COR-L47 (cell line): ENCODE data around the gene TAF4B.

ENCODE experiments used
- DNase-seq: peaks from one replicate; lab custom pipeline; 2025; lab: John Stamatoyannopoulos, UW

Gene TAF4B

DNA sequence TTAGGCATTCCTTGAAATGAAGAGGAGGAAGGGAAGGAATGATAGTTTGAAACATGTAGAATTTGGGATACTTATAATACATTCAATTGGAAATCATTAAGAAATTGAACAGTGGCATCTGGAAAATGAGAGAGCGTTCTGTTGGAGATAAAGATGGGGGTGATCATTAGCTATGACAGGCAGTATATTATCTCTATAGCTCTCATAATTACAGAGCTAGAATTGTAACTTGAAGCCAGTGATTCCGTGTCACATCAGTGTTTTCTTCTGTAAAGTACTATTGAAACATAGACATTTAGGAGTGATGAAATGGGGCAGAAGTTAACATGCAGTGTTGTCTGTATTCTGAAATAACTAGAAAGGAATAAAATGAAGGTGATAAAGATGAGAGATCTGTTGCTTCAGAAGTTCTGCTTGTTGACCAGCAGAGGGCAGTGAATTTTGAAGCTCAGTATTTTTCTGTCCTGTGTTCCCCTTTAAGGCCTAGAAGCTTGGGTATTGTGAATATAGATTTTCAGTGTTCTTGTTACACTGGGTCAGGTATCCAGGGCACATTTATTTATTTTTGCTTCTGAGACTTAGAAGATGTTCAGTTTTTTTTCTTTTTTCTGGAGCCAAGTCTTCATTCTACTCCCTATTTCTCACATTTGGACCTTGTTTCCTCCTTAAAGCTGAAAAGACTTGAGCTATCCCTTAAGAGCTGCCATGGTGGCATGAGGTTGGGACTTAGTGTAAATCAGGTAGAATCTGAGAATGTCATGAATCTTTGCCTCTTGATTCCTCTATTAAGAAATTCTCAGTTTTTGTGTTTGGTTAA, 157.4 kb downstream of the TAF4B start:
- peak; percentile 47 for DNase-seq

DNA sequence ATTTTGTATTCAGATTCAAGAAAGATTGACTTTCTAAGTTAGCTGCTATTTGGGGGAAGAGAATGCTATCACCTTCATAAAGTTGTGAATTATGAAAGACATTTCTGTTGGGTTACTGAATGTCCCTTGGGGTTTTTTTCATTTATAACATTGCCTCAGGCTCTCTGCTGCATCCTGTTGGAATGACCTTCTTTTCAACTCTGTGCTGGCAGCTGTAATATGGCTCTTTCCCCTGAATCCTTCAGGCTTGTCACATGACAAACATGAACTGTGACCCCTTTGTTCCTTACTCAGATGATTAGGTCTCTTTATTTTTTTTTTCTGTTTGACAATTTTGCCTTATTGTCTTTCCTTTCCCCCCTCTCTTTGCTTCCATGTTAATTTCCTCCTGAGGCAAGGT, 159.8 kb downstream of the TAF4B start:
- peak; percentile 58 for DNase-seq

DNA sequence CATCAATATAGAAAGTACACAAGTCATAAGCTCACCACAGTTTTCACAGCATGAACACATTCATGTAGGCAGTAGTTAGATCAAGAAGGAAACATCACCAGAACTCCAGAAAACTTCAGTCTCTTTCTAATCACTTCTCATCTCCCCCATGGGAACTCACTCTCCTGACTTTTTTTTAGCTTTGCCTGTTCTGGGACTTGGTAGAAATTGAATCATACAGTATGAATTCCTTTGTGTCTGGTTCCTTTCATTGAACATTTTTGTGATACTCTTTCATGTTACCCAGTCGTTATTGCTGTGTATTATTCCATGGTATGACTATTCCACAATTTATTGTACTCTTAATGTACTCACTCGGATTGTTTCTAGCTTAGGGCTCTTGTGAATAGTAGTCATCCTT, 160.2 kb downstream of the TAF4B start:
- no peak for DNase-seq

DNA sequence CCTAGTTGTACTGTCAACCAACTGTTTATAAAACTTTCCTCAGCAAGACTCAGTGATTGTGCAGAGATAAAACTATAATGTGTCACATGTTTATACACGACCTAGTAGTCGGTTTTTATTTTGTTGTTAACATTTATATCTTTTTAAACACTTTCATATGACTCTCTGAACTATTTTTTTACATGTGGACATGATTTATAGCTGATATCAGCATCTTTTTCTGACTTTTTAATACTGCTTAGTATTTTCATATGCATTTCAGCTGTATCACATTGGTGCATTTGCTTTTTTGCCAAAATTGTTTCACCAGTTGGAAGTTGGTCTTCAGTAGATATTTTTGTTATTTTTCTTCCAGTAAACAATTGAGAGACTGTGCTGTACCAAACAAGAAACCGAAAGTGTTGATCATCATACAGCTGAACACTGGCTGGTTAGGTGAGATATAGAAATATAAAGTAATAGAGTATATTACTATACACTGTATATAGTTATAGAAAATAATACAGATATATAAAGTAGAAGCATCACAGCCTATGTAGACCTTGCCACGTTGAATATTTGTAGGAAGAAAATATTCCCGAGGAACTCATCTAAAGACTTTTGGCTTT, 167.9 kb downstream of the TAF4B start:
- DNase-seq = no peak

DNA sequence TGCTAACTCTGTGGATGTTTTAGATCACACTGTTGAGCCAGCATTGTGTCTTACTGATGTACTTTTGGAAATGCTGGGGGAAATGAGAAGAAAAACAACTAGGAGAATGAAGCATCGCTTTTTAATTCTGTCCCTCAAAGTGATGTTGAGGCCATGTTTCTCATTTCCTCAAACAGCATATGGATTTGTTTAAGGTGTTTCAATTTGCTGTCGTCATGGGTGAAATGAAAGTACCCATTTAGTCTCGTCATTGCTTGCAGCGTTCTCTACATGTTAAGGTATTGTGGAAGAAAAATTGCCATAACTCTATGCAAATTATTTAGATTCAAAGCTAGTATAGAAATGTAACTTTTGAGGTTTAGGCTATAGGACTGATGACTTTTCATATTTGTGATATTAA, 170.8 kb downstream of the TAF4B start:
- DNase-seq = no peak

DNA sequence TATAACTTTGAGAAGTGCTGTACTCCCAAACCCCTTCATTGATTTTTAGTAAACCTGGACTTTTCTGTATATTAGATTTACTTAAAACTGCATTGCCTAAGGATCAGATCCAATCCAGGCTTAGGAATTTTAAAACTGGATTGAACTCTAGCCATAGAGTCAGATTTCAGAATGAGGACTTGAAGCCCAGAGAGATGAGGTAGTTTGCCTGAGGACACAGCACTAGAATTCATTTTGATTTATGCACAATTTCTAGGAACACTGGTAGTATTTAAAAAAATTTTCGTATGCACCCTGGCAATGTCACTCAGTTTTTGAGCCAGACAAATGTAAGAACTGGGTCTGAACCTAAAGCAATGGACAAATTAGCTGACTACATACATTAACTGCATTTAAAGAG, 177.2 kb downstream of the TAF4B start:
- DNase-seq = no peak

DNA sequence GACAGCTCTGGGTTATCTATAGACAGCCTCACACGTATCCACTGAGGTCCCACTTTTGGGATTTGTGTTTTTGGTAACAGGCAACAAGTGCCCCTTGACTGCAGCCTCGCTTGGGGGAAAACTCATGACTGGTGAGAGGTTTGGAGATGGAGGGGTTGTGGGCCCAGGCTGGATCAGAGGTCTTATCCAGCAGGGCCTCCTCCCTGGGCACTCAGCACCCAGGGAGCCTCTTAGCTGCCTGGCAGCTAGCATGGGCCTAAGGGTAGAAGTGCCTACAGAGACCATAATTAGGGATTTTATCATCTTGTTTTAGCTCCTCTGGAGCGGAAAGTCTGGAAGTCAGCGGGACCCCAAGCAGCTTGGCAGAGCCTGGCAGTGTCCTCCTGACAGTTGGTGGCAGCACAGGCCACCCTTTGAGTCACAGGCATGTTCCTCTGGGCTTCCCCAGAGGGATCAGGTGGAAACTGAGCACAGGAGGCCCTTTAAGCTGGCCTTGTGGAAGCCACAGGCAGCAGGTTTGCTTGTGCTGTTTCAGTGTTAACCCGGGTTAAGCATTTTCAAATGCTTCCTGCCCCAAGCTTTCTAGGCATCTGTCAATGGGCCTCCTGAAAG, 179.1 kb downstream of the TAF4B start:
- peak; percentile 73 for DNase-seq

DNA sequence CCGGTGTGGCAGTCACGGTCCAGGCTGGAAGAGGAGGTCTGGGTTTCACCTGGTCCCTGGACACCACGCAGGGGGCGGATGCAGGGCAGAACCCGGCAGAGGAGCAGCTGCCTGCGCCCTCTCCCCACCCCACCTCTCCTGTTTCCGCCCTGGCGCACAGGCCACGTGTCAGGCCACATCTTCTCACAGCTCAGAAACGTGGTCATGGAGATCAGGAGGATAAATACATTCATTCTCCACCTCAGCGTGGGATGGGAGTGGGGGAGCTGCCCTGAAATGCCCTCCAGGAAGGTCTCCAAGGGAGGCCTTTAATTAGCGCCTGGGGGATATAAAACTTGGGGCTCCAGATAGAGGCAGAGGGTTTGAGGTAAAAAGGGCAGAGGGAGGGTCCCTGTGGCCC, 180.1 kb downstream of the TAF4B start:
- no peak for DNase-seq

DNA sequence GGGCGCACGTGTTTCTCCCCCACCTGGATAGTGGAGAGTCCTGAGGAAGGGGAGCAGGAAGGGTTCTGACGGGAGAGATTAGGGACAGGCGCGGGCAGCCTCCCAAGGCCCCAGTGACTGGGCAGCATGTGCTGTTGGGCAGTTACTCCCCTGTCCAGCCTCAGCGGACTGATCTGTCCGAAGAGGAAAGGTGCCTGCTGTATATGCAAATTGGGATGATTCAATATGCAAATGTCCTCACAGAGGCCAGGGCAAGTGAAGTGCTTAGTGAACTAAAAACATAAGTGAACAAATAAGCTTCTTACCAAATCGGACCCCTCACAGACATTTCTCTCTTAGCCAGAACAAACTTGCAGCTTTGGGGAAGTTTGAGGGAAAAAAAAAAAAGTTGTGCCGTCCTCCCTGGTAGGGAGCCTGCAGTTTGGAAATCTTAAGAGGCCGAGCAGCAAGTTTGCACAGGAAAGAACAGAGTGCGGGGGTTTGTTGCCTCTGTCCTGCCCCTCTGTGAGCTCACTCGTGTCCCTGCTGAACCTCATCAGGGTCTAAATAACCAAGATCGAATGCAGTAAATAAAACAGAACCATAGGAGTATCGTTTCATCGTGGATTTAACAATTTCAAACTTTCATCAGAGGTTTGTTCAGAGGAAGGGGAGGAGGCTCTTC, 180.7 kb downstream of the TAF4B start:
- no peak for DNase-seq

DNA sequence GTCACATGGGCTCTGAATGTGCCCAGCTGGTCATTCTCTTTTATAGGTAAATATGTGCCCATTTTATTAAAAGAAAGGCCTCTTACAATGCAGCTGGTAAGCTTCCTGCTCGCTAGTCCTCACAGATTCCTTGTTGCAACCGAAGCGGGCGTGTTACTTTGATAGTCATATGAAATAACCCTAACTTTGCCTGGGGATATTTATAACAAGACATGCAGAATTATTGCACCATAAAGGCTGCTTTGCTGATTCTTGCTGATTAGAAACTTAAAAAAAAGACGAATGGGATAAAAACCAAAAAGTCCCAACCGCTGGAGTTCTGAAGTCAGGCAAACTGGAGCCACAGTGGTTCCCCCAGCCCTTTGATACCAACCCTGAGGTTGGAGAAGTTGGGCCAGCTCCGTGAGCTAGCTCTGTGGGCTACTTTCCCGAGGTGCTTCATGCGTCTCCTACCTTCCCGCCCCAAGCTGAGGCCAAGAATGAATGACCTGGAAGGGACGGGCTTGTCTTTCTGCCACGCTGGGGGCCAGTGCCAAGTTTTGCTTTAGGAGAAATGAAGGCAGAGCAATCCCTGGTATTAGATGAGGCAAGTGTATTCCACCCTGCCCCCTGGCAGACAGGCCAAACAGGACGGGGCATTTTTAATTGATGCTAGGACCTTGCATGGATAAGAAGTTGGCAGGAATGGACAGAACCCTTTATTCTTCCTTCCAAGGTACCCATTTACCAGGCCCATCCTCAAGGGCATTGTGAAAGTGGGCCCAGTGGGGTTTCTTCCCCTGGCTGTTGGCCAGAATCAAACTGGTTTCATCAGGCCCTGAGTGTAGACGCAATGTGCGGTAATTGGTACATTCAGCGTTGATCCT, 181.7 kb downstream of the TAF4B start:
- DNase-seq = no peak

DNA sequence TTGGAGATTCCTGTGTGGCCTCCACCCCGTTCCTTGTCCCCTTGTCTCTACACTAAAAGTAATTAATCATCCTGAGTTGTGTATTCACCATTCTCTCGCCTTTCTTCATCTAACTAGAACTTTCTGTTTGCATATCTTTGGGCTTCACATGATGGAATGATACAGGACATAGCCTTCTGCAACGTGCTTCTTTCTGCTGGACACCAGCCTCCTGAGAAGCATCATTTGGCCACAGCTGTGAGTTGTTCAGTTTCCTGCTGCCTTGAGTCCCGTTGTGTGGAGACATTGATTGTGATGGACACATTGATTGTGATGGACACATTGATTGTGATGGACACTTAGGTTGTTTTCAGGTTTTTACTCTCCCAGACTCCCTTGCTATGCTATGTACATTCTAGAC, 182.8 kb downstream of the TAF4B start:
- DNase-seq = no peak

DNA sequence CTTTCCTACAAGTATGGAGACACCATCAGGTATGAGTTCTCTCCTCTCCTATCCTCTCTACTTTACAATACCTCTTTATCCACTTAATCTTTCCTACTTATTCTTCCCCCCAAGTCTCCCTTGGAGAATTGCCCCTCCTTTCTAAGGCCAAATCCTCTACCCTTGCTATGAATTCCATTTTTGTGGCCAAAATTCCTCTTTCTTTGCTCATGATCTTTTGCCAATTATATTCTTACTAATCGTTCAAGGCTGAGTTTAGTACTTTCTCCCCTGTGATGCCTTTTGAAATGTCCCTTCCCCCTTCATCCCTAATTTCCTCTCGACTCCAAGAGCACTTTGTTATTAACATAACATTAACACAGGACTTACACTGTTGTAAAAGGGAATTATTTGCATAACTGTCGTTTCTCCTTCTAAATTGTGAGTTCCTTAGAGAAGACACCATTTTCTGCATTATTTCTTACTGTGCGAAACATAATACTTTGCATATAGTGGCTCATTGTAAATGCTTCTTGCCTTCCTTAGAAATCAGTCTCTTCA, 188.7 kb downstream of the TAF4B start:
- DNase-seq = no peak

DNA sequence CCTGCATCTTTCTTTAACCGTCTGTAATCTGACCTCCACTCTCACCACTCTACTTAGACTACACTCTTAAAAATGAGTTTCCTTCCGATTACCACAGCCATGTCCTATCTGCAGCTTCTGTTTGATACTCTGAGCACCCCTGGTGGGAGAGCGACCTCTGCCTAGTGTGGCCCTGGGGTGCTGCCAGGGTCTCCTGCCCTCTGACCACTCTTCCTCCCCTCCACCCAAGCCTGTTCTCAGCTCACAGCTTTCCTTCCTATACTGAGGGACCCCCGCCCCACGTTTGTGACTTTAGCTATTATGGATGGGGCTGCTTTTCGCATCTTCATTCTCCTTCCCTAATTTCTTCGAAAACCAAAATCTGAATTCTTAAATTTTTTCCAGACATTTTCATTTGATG, 189.4 kb downstream of the TAF4B start:
- no peak for DNase-seq

DNA sequence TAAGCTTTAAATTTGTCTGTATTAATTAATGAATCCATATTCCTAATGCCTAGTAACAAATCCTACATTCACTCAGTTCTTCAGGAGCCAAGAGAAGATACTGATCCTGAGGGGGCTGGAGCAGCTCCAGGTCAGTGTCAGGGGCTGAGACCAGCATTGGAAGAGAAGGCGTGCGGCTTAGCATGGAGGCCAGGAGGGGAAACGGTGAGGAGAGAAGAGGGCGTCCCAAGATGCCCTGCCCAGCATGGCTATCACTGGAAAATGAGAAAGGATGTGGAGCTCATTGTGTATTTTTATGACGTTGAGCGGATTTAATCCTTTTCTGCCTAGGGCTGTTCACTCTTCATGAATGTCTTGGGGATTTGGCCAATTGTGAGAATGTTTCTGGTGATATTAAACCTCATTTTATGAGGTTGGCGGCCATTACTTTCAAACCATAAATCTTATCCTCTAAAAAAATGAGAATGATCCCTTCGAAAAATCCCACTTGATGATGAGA, 190.5 kb downstream of the TAF4B start:
- no peak for DNase-seq

DNA sequence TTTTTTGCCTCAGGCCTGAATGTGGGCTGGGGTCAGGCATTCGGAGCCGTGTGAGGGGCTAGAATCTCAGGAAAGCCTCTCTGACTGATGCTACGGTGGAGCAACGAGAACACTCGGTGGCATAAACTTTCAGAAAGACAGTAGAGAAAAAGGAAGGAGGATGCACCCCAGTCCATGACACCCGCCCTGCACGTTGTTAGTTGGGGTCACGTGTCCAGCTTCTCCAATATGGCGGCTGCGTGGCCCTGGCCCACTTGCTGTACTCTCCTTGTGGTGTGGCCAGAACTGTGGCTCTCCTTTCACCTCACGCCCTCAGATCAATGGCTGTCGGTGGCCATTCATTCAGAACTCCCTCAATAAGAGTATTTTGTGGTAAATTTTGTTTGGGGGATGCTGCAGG, 190.9 kb downstream of the TAF4B start:
- no peak for DNase-seq

DNA sequence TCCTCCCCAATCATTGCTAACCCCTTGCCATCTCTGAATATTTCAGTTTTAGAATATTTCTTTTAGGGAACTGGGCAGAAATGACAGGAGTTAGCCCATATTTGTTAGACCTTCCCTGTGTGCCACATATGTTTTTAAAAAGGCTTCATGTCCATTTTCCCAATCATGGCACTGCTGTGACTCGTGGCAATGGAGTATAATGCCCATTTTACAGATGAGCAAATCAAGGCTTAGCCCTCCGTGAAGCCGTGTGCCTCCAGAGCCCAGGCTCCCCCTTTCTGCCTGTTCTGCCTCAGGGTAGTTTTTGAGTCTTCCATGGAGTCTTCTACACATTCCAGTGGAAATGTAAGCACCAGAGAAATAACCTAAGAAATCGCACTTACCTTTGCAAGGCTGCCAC, 192.0 kb downstream of the TAF4B start:
- DNase-seq = no peak

DNA sequence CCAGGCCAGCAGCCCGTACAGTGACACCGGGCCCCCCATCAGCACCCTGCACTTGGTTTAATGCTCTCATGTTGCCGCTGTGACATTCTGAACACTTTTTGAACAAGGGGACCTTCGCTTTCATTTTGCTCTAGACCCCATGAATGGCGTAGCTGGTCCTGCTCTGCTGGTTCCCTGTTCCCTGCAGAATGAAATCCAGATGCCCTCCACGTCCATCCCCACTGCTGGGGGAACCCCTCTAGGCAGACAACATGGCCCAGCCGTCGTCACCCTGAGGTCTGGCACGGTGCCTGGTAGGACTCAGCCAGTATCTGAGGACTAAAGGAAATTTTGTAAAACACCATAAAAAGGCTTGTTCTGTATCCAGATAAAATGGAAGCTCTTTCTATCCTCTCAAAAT, 193.5 kb downstream of the TAF4B start:
- no peak for DNase-seq

DNA sequence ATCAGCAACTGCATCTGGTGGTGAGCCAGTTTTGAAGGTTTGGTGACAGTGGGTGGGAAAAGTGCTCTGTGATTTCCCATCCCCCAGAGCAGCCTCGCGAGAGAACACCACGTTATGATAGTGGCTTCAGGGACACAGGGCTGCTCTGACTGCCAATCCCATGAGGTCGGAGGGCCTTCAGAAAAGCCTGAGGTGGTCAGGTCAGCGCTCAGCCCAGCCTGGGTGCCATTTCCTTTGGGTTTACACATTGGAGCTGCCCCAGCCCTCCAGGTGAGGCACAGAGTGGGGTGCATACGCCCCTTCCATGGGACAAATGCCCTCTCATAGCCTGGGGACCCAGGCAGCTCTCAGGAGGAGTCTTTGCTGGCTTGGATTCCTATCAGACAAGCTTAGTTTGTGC, 195.3 kb downstream of the TAF4B start:
- no peak for DNase-seq

DNA sequence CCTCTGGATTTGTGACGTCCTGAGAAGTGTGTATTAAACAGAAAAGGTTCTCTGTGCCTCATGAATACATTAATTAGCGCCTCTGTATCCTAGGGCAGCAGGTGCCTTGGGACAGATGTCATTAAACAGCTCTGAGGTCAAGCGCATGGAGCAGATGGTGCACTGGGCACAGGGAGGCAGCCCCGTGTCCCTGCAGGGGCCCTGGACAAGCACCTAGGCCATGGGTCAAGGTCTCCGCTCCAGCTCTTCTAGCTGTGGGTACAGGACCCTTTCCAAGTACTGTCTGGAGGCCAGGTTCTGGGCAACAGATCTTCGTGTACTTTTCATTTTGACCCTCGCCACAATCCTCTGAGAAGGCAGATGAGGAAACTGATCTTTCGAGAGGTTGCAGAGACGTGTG, 195.7 kb downstream of the TAF4B start:
- DNase-seq = no peak

DNA sequence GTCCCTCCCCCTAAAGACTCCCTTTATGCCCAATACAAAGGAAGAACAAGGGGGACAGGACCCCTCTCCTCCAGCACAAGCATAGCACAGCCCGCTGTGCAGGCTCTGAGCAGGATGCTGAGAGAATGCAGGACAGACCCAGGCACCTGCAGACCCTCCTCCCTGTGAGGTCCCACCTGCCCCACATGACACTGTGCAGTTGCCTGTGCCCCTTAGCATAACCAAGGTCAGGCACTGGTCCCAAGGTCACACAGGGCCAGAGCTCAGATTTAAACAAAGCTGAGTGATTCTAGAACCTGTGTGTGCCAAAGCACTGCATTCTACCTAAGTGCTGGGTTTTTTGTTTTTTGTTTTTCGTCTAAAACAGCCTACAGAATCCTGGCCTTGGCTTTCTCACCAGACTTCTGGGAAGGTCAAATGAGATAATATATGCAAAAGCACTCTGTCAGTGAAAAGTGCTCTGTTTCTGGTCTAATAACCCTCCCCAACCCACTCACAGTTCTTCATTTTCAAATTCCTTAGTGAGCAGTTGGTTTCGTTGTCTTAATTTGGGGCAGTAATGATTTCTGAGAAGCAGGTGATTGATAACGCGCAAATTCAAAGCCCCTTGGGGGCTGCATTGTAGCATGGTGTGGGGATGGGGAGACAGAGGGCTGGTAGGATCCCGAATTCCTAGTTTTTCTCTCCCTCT, 196.4 kb downstream of the TAF4B start:
- DNase-seq = no peak
